TTC549 (cell line): ENCODE measurements around the gene WDR88.
"Not testable (repeated sequence)": the region's sequence is repeated elsewhere in the genome, so short reads cannot be mapped to it uniquely, and the experiment has no call there.

Source experiments
- FAIRE-seq: peaks from 2 replicates; lab custom pipeline; 2012; peaks lifted over from hg19 to GRCh38; lab: Jason Lieb, UNC

Gene WDR88

GRCh38 chr19:33129901-33130300 is 2.0 kb upstream of the WDR88 start:
- no peak for FAIRE-seq

- FAIRE-seq = no peak
Observed at GRCh38 chr19:33130433-33130832, 1.5 kb upstream of the WDR88 start.

- FAIRE-seq = no peak
Observed at GRCh38 chr19:33132425-33132824, 511 bp downstream of the WDR88 start.

DNA sequence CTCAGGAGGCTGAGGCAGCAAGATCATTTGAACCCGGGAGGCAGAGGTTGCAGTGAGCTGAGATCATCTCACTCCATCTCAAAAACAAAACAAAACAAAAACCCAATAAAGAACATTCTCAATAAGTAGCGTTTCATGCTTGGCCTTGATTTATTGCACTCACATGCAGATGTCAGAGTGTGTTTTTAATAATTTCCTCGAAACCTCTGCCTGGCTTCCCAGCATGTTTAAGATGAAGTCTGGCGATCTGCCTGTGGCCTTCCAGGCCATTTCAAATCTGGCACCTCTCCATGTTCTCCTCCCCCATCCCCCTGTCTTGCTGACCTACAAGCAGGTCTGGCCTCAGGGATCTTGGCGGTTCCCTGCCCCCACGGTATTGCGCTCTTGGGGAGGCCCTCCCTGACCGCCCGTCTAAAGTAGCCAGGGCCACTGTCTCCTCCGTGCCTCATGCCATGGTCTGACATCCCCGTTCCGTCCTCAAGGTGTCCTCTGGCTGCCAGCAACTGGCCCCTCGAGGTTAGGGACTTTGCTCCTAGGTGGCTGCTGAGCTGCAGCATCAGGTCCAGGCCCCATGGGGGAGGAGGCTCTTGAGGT is 1.6 kb downstream of the WDR88 start:
- FAIRE-seq = no peak

GRCh38 chr19:33134571-33135041 is 2.7 kb downstream of the WDR88 start:
- no peak for FAIRE-seq

DNA sequence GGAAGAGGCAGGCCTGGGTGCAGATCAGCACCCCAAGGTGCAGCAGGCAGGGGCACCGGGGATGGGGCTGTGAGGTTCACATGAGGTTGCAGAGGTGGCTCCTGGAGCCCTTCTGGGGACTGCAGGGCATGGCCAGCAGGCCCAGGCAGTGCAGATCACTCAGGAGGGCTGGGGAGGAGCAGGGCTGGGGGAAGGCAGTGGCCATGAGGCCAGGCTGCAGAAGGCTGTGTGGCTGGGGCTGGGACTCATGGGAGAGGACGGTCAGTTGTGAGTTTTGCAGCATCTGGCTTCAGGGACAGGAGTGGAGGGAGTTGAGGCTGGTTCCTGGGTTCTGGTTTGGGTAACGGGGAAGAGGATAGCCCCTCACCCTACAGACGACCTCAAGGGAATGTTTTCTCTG is 7.3 kb downstream of the WDR88 start:
- no peak for FAIRE-seq

- no peak for FAIRE-seq
Observed at GRCh38 chr19:33143897-33144405, 12.0 kb downstream of the WDR88 start.

DNA sequence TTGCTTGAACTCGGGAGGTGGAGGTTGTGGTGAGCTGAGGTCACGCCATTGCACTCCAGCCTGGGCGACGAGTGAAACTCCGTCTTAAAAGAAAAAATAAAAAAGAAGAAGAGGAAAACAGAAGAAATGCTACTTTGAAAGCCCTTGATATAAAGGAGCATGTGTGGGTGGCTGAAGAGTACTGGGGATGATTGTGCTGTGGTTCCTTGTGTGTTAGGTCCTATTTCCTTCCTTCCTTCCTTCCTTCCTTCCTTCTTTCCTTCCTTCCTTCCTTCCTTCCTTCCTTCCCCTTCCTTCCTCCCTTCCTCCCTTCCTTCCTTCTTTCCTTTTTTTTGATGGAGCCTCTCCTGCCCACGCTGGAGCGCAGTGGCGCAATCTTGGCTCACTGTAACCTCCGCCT is 14.3 kb downstream of the WDR88 start:
- no peak for FAIRE-seq

DNA sequence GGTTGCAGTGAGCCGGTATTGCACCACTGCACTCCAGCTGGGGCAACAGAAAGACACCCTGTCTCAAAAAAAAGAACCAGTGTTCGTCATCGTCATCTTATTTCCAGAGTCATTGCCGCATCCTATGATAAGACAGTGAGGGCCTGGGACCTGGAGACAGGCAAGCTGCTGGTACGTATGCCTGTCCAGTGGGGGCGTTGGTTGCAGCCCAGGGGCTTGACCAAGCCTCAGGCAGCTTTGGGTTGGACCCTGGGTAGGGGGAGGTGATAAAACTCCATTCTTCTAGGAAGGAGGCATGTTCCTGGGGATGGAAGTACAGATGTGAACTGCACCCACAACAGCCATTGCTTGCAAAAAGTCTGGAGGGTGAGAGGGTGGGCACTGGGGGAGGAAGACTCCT is 15.6 kb downstream of the WDR88 start:
- FAIRE-seq = no peak

DNA sequence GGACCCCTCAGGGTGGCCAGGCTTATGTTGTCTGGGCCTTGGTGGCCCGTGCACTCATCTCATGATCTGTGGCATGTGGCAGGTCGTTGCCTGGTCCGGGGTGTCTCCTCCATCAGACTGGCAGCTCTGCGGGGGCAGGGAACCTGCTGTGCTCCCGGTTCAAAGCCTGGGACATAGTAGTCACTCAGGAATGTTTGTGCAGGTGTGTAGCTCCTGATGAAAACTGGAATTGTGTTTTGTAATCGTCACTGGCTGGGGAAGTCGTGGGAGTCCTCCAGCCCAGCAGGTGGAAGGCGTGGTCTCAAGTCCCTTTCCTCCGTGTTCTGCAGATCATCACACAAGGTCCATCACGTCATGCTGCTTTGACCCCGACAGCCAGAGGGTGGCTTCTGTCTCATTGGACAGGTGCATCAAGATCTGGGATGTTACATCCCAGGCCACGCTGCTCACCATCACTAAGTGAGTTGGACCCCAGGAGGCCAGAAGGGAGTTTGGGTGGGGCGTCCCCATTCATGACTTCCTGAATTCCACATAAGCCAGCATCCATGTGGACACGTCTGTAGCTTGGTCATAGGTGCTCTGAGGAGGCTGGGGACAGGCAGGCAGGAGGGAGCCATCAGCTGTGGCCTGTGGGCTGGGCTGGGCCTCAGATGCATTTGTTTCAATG is 19.1 kb downstream of the WDR88 start:
- no peak for FAIRE-seq

DNA sequence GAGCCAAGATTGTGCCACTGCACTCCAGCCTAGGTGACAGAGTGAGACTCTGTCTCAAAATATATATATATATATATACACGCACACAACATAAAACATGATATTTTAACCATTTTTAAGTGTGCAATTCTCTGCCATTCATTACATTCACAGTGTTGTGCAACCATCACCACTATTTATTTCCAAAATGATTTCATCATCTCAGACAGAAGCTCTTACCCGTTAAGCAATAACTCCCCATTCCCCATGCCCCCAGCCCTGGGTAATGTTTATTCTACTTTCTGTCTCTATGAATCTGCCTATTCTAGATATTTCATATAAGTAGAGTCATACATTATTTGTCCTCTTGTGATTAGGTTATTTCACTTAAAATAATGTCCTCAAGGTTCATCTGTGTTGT is 20.3 kb downstream of the WDR88 start:
- no peak for FAIRE-seq

DNA sequence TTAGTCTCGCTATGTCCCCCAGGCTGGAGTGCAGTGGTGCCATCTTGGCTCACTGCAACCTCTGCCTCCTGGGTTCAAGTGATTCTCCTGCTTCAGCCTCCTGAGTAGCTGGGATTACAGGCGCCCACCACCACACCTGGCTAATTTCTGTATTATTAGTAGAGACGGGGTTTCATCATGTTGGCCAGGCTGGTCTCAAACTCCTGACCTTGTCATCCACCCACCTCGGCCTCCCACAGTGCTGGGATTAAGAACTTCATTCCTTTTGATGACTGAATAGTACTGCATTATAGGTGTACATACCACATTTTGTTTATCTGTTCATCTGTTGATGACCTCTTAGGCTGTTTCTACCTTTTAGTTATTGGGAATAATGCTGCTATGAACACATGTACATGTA is 20.7 kb downstream of the WDR88 start:
- not testable (repeated sequence) for FAIRE-seq

GRCh38 chr19:33154313-33154712 is 22.4 kb downstream of the WDR88 start:
- not testable (repeated sequence) for FAIRE-seq

DNA sequence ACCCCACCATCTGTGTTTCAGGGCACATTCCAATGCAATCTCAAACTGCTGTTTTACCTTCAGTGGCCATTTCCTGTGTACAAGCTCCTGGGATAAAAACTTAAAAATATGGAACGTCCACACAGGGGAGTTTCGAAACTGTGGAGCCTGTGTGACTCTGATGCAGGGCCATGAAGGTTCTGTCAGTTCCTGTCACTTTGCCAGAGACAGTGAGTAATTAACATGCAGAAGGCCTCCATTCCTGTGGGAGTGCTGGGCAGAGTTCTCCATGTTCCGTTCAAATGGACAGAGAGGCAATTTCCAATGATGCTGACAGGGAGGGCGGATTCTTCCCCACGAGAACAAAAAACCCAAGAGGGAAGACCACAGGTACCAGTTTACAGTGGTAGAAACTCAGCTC is 24.4 kb downstream of the WDR88 start:
- FAIRE-seq = no peak

DNA sequence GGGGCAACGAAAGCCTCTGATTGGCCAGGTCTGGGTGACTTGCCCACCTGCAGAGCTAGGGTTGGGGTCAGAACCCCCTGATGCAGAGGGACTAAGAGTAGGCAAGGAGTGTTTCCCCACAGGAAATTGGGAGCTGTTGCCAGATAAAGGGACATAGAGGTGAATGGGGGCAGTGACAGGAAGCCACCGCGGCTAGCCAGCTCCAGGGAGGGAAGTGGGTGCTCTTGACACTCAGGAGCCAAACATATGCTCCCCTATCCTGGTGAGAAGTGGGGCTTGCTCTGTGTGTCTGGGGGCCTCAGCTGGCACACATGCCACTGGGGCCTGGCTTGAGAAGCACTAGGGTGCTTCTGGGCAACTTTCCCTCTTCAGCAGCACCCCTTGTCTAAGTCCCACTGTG is 26.0 kb downstream of the WDR88 start:
- no peak for FAIRE-seq

- no peak for FAIRE-seq
Observed at GRCh38 chr19:33158365-33158764, 26.5 kb downstream of the WDR88 start.

DNA sequence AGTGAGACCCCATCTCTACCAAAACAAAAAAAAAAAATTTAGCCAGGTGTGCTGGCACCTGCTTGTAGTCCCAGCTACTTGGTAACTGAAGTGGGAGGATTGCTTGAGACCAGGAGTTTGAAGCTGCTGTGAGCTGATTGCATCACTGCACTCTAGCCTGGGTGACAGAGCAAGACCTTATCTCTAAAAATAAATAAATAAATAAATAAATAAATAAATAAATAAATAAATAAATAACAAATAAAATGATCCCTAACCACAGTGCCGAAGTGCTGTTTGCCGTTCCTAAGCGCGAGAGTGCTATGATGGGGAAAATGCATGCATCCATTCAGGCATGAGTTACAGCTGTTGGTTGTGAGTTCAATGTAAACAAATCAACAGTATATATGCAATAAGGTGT is 27.2 kb downstream of the WDR88 start:
- no peak for FAIRE-seq

DNA sequence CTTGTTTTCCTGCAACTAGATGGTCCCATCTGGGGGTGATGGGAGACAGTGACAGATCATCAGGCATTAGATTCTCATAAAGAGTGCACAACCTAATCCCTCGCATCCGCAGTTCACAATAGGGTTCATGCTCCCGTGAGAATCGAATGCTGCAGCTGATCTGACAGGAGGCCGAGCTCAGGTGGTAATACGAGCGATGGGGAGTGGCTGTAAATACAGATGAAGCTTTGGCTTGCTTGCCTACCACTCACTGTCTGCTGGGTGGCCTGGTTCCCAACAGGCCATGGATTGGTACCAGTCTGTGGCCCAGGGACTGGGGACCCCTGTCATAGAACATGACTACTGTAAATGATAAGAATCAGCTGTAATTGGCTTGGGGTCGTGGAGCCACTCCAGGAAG is 28.0 kb downstream of the WDR88 start:
- no peak for FAIRE-seq

DNA sequence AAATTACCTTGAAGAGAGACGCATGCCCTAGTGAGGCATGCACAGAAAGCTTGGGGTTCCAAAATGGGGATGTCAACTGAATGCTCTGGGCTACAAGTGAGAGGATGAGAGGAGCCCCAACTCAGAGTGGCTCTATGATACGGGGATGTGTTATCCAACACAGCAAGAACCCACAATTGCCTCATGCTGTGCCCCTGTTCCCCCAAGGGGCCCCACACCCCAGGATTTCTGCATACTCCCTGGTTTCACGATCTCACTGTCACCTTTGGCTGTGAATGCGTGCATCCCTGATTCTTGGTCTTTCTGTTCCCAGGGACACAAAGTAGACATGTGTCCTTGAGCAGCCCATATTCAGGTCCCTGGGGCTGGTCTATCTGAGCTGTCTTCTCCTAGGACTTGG is 29.3 kb downstream of the WDR88 start:
- no peak for FAIRE-seq

GRCh38 chr19:33163481-33163880 is 31.6 kb downstream of the WDR88 start:
- no peak for FAIRE-seq

- FAIRE-seq = not testable (repeated sequence)
Observed at GRCh38 chr19:33166037-33166436, 34.1 kb downstream of the WDR88 start.

- FAIRE-seq = no peak
Observed at GRCh38 chr19:33167438-33167837, 35.5 kb downstream of the WDR88 start.

DNA sequence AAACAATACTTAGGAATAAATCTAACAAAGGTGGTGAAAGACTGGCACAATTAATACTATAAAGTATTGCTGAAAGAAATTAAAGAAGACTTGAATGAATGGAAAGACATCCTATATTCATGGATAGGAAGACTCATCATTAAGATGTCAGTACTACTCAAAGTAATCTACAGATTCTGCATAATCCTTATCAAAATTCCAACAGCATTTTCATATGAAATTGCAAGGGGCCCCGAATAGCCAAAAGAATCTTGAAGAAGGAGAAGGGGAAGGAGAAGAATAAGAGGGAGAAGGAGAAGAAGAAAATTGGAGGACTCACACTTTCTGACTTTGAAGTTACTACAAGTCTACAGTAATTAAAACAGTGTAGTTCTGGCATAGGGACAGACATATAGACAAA is 36.6 kb downstream of the WDR88 start:
- no peak for FAIRE-seq

GRCh38 chr19:33171222-33171795 is 39.4 kb downstream of the WDR88 start:
- no peak for FAIRE-seq
